ENCODE data around the gene OR2AT4.
"Not testable (repeated sequence)": the region's sequence is repeated elsewhere in the genome, so short reads cannot be mapped to it uniquely, and the experiment has no call there.

Gene OR2AT4

GRCh38 chr11:75068559-75068958 lies 28.1 kb downstream of the OR2AT4 start:
- DNase-seq (ENCODE audit: low read depth), result no peak

- no peak for DNase-seq (ENCODE audit: low read depth)
These were observed 30.6 kb downstream of the OR2AT4 start for GRCh38 chr11:75066061-75066460.

DNA sequence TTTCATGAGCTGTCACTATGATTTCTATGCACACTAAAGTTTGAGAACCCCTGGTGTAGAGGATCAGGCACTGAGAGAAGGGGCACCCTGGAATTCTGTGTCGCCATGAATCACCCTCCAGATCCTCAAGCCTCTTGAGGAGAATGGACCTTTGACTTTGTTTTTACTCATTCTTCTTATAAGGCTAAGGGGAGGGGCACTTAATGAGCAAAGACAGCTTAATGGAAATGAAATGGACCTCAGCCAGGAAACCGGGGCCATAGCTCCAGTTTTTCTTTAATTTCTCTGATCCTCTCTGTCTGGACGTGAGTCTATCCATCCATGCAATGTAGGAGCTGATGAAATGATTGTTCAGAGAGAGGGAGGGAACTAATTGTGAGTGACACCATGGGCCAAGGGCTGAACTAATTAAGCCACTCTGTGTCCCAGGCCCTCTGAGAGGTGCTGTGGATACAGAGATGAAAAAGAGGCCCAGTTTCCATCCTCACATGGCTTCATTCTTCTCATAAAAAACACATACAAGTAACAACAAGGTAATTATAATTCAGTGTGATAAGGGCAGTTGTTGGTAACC lies 32.8 kb downstream of the OR2AT4 start:
- DNase-seq (ENCODE audit: low read depth), result no peak

GRCh38 chr11:75059299-75059698 lies 37.4 kb downstream of the OR2AT4 start:
- DNase-seq (ENCODE audit: low read depth), result no peak

GRCh38 chr11:75056814-75057213 lies 39.9 kb downstream of the OR2AT4 start:
- peak; percentile 62 for DNase-seq (ENCODE audit: low read depth)

DNA sequence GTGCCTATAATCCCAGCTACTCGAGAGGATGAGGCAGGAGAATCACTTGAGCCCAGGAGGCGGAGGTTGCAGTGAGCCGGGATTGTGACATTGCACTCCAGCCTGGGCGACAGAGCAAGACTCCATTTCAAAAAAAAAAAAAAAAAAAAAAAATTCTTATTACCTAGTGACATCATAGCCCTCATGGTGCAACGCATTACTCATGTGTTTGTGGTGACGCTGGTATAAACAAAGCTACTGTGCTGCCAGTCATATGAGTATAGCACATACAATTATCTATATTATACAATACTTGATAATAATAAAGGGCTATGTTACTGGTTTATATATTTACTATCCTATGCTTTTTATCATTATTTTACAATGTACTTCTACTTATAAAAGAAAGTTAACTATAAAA lies 41.2 kb downstream of the OR2AT4 start:
- peak; percentile 71 for DNase-seq (ENCODE audit: low read depth)

GRCh38 chr11:75052457-75052856 lies 44.2 kb downstream of the OR2AT4 start:
- no peak for DNase-seq (ENCODE audit: low read depth)

DNA sequence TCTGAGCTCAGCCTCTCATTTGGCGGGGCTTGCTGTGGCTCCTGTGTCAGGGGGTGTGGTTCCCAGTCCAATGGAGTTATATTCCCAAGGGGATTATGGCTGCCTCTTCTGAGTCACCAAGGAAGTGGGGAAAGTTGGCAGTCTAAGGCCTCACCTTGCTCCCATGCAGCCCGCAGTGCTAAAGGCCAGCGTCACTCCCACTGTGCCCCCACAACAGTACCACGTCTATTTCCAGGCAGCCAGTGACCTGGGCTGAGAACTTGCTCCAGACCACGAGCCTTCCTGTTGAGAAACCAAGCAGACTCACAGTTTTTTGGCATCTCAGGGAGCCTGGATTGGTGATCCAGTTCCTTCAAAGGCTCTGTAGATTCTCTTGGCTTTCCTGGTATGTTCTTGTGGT lies 45.6 kb downstream of the OR2AT4 start:
- no peak for DNase-seq (ENCODE audit: low read depth)

- no peak for DNase-seq (ENCODE audit: low read depth)
These were observed 46.2 kb downstream of the OR2AT4 start for GRCh38 chr11:75050516-75050915.

- not testable (repeated sequence) for DNase-seq (ENCODE audit: low read depth)
These were observed 47.0 kb downstream of the OR2AT4 start for GRCh38 chr11:75049501-75050266.

- DNase-seq (ENCODE audit: low read depth), result no peak
These were observed 49.5 kb downstream of the OR2AT4 start for GRCh38 chr11:75047191-75047590.

GRCh38 chr11:75046668-75047067 lies 50.0 kb downstream of the OR2AT4 start:
- not testable (repeated sequence) for DNase-seq (ENCODE audit: low read depth)

GRCh38 chr11:75044381-75045170 lies 52.1 kb downstream of the OR2AT4 start:
- DNase-seq (ENCODE audit: low read depth), result not testable (repeated sequence)

GRCh38 chr11:75041821-75042220 lies 54.9 kb downstream of the OR2AT4 start:
- DNase-seq (ENCODE audit: low read depth), result not testable (repeated sequence)

DNA sequence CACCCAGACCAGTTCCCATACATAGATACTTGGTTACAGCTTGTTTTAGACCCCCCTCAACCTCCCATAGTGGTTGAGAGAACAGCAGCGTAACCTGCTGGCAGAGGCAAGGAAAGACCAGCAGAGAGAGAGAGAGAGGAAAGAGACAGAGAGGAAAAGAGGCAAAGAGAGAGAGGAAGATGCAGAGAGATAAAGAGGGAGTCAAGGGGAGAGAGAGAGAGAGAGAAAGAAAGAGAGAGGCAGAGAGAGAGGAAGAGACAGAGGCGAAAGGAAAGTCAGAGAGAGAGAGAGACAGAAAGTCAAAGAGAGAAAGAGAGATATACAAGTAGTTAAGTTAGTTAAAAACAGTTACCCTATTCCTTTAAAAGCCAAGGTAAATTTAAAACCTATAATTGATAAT lies 55.4 kb downstream of the OR2AT4 start:
- DNase-seq (ENCODE audit: low read depth), result no peak

DNA sequence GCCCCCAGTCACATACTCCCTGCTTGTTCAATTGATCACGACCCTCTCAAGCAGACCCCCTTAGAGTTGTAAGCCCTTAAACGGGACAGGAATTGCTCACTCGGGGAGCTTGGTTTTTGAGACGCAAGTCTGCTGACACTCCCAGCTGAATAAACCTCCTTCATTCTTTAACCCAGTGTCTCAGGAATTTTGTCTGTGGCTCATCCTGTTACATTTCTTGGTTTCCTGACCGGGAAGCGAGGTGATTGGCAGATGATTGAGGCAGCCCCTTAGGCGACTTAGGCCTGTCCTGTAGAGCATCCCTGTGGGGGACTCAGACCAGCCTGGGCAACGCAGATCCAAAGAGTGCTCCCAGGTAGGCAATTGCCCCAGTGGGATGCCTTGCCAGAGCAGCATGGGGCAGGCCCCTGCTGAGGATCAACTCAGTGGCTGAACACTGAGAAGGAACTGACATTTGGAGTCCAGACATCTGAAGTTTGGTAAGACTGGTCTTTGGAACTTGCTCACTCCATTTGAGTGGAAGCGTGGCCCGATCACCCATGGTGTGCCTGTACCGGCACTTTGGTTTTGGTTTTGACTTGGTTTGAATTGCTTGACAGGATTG lies 56.4 kb downstream of the OR2AT4 start:
- no peak for DNase-seq (ENCODE audit: low read depth)

DNA sequence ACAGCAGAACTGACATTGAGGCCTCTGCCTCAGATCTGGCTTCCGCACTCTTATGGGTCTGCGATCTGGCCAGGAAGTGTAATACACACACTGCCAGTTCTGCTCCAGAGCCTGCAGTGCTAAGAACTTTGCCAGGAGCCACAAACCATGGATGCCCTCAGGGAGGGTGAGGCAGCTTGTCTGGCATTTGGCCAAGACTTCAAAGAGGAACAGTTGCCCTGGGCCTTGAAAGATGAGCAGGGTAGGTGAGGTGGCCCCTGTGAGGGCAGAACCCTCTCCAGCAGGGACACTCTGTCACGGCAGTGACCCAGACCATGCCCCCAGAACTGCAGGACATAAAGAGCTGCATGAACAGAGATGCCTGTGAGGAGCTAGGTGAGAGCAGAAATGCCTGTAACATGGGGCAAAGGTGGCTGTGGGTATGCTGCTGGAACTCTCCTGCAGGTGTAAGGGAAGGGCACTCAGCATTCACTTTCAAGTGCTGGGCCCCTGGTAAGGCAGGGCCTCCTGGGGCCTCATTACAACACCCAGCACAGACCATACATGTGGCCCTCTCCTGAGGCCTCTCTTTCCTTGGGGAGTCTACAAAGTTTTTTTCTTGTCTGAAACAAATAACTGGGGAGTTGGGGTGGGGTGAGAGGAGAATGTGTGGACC lies 60.6 kb downstream of the OR2AT4 start:
- DNase-seq (ENCODE audit: low read depth), result no peak

GRCh38 chr11:75035256-75035655 lies 61.4 kb downstream of the OR2AT4 start:
- DNase-seq (ENCODE audit: low read depth), result no peak

DNA sequence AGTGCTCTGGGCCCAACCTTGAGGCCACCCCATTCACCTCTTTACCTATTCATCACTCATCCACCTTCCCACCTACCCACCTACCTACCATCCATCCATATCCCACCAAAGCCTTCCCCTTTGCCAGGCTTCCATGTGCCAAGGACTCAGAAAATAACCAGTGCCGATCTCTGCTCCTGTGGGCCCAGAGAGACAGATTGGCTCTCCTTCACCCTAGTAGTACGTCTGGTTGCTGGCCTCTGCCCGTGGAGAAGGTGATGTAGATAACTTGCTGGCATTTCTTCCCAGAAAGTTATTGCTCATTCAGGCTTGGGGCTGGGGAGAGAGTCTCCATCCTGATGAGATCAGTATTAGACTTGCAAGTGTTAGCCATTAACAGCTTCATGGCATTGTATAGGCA lies 62.8 kb downstream of the OR2AT4 start:
- DNase-seq (ENCODE audit: low read depth), result no peak

DNA sequence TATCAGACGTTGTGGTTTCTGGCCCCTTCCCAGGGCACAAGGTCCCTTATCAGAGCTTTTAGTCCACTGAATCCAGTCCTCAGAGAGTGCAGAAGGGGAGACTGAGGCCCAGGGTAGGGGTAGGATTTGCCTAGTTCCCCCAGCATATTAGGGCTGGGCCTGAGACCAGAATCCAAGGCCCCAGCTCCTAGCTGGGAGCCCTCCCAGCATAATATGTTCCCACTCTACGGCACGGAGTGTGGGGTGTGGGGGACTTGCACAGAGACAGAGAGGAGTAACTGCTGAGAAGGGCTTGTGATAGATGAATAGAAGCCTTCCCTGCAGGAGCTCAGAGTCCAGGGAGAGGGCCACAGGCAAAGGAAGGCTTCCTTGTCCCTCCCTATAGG lies 64.1 kb downstream of the OR2AT4 start:
- no peak for DNase-seq (ENCODE audit: low read depth)

DNA sequence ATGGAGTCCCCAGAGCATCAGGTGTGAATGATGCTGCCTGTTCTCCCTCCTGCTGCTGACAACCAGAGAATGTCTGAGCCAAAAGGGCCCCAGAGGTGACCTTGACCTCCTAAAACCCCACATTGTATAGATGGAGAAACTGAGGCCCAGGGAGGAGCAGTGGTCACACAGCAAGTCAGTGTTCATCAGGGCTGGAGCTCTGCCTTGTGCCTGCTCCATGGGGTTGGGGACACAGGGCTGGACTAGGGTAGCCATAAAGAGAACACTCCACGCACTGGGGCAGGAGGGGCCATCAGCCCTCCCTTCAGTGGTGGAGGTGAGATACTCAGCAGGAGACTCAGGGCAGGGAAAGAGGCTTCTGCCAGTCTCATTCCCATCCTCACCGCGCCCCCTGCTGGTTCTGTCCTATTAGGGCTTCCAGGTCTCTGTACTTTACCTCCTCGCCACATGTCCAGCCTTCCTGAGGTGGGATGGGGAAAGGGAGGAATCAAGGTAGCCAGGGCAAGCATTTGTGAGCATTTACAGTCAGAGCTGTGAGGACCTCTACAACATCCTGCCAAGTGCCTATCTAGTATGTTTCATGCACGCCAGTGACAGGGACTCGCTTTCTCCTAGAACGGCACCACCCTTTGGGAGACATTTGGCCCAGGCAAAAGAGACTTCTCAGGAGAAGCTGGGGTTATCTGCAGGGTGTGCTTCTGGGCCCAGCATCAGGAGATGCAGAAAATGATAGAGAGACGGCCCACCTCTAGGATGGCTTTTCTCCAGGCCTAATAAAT lies 64.7 kb downstream of the OR2AT4 start:
- peak; percentile 68 for DNase-seq (ENCODE audit: low read depth)
